ENCODE data around the gene FLYWCH1.

FLYWCH1 gene

GRCh38 chr16:2962334-2963073 is 50.8 kb downstream of the FLYWCH1 start:
- no peak overlapping the region for H3K4me3 ChIP-seq (ENCODE audit: low read length)
- TF ChIP-seq, protein P1, sequence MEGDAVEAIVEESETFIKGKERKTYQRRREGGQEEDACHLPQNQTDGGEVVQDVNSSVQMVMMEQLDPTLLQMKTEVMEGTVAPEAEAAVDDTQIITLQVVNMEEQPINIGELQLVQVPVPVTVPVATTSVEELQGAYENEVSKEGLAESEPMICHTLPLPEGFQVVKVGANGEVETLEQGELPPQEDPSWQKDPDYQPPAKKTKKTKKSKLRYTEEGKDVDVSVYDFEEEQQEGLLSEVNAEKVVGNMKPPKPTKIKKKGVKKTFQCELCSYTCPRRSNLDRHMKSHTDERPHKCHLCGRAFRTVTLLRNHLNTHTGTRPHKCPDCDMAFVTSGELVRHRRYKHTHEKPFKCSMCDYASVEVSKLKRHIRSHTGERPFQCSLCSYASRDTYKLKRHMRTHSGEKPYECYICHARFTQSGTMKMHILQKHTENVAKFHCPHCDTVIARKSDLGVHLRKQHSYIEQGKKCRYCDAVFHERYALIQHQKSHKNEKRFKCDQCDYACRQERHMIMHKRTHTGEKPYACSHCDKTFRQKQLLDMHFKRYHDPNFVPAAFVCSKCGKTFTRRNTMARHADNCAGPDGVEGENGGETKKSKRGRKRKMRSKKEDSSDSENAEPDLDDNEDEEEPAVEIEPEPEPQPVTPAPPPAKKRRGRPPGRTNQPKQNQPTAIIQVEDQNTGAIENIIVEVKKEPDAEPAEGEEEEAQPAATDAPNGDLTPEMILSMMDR (conservative IDR thresholded peaks at IDR 0.05; ENCODE audit: low read length) = no peak
- no peak for DNase-seq (ENCODE audit: low read depth)

DNA sequence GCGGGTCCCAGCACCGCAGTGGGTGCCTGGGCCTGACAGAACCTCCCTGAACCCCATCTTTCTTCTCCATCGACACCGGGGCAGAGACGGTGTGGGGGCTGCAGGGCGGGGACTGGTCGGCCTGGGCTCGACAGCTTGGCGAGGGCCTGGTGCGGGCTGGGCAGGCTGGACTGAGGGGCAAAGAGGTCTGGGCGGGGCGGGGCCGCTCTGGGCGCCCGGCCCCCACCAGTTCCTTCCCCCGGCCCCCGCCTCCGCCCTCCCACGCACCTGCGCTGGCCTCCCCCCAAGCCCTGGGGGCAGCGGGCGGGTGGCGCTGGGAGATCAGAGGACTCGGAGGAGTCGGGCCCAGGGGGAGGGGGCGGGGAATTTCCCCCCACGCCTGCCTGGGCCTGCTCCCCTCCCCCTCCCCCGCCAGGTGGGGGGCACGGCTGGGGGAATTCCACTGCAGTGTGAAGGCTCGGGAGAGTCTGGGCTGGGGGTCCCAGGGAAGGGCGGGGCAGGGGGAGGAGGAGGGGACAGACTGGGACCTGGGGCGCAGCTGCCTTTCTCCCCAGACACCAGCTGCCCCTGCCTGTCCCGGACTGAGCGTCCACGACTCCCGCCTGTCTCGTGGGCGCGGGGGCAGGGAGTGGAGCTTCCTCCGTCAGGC is 51.5 kb downstream of the FLYWCH1 start:
- TF ChIP-seq, protein P1 (conservative IDR thresholded peaks at IDR 0.05; ENCODE audit: low read length) = no peak
- H3K4me3 ChIP-seq (ENCODE audit: low read length) = peak overlapping the region; percentile 20; the same call in 1 of the 2 replicates
- no peak for DNase-seq (ENCODE audit: low read depth)

GRCh38 chr16:2963723-2964474 is 52.2 kb downstream of the FLYWCH1 start, which contains the start of gene KREMEN2:
KREMEN2 (plus strand) TSS chr16:2964275; CDS start chr16:2964521, 246 bp downstream.
- no peak for DNase-seq (ENCODE audit: low read depth)
- peak within 1 kb of the TSS; percentile 20; the same call in 1 of the 2 replicates for H3K4me3 ChIP-seq (ENCODE audit: low read length)

DNA sequence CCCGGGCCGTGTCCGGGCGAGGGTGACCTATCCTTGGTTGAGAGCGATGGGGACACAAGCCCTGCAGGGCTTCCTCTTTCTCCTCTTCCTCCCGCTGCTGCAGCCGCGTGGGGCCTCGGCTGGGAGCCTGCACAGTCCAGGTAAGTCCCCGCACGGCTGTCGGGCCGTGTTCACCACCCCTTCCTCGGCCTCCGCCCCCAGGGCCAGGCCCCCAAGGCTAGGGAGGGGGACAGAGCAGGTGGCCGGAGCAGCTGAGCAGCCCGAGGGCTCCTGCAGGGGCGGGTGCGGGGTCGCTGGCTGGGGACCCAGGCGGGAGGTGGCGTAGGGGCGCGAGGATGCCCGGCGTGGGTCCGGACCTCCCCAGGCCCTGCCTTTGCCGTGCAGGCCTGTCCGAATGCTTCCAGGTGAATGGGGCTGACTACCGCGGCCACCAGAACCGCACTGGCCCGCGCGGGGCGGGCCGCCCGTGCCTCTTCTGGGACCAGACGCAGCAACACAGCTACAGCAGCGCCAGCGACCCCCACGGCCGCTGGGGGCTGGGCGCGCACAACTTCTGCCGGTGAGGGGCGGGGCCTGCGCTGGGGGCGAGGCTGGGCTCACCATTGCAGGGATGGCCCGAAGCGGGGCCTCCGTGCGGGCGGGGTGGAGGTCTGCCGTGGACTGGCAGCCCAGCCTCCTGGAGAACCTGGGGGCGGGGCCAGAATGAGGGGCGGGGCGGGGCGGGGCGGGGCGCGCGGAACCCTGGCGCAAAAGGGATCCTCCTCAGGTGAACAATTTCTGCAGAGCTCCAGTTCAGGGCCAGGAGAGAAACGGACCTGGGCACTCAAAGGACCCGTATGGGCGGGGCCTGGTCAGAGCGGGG is 53.0 kb downstream of the FLYWCH1 start:
- TF ChIP-seq, protein P1 (conservative IDR thresholded peaks at IDR 0.05; ENCODE audit: low read length) = no peak
- no peak for DNase-seq (ENCODE audit: low read depth)
- H3K4me3 ChIP-seq (ENCODE audit: low read length) = no peak overlapping the region

More at GRCh38 chr16:2963723-2964474, 52.2 kb downstream of the FLYWCH1 start, which contains the start of gene KREMEN2:
- TF ChIP-seq, protein P1 (conservative IDR thresholded peaks at IDR 0.05; ENCODE audit: low read length) = no peak

- no peak for DNase-seq (ENCODE audit: low read depth)
- H3K4me3 ChIP-seq (ENCODE audit: low read length) = no peak overlapping the region
- TF ChIP-seq, protein P1 (conservative IDR thresholded peaks at IDR 0.05; ENCODE audit: low read length) = no peak
Observed at GRCh38 chr16:2966043-2966807, 54.5 kb downstream of the FLYWCH1 start.

DNA sequence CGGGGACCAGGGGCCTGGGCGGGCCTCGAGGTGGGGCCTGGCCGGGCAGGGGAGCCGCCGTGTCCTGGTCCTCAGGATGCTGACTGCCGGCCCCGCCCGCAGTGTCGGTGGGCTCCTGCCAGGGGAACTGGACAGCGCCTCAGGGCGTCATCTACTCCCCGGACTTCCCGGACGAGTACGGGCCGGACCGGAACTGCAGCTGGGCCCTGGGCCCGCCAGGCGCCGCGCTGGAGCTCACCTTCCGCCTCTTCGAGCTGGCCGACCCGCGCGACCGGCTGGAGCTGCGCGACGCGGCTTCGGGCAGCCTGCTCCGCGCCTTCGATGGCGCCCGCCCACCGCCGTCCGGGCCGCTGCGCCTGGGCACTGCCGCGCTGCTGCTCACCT is 55.1 kb downstream of the FLYWCH1 start:
- DNase-seq (ENCODE audit: low read depth) = no peak
- TF ChIP-seq, protein P1 (conservative IDR thresholded peaks at IDR 0.05; ENCODE audit: low read length) = no peak; the same call in 1 of the 2 replicates
- no peak overlapping the region for H3K4me3 ChIP-seq (ENCODE audit: low read length)
